SK-N-MC (cell line): ENCODE results near the gene RBM4B.
A peak's percentile ranks its signal among the peaks of the same experiment; 100 is the strongest.

Experiments used
- DNase-seq: peaks from one replicate; pipeline ENCODE4 v3.0.0-alpha.2; 2011; ENCODE audit warnings: low read depth, low spot score
- H3K27ac ChIP-seq: fragments of 200-600 bp; sonication (generic); 2 replicates; pipeline ENCODE4 v1.5.1; 2016; ENCODE audit warnings: mixed run types
- H3K36me3 ChIP-seq: fragments of 200-600 bp; sonication (generic); 2 replicates; pipeline ENCODE4 v1.6.1; 2017; ENCODE audit warnings: antibody characterized with exemption, low read length, mixed read lengths; ENCODE audit not compliant: insufficient read depth
- H3K4me3 ChIP-seq: fragments of 200-600 bp; sonication (generic); 2 replicates; pipeline ENCODE4 v1.5.1; 2016
- H3K9ac ChIP-seq: fragments of 200-600 bp; sonication (generic); 2 replicates; pipeline ENCODE4 v1.8.0; 2017; ENCODE audit warnings: mixed run types, mixed read lengths; ENCODE audit not compliant: insufficient read length
- H3K9me3 ChIP-seq: fragments of 200-600 bp; sonication (generic); 2 replicates; pipeline ENCODE4 v1.6.1; 2017; ENCODE audit warnings: low read depth, mild to moderate bottlenecking, antibody characterized with exemption, low read length, moderate library complexity, mixed read lengths
- EZH2 ChIP-seq: fragments of 200-600 bp; sonication (generic); IDR thresholded peaks from one replicate; pipeline ENCODE4 v1.6.1; 2017; ENCODE audit warnings: antibody characterized with exemption
- FOXP2 ChIP-seq: optimal IDR thresholded peaks from 2 replicates; pipeline ENCODE3; 2011; ENCODE audit warnings: mild to moderate bottlenecking, moderate library complexity; ENCODE audit not compliant: insufficient read depth; ENCODE audit errors: extremely low read length, control extremely low read depth
- POLR2AphosphoS5 ChIP-seq: IDR thresholded peaks from 2 replicates; pipeline ENCODE4 v1.6.1; 2012; ENCODE audit warnings: mild to moderate bottlenecking, low read depth, low read length, borderline replicate concordance

RBM4B gene

DNA sequence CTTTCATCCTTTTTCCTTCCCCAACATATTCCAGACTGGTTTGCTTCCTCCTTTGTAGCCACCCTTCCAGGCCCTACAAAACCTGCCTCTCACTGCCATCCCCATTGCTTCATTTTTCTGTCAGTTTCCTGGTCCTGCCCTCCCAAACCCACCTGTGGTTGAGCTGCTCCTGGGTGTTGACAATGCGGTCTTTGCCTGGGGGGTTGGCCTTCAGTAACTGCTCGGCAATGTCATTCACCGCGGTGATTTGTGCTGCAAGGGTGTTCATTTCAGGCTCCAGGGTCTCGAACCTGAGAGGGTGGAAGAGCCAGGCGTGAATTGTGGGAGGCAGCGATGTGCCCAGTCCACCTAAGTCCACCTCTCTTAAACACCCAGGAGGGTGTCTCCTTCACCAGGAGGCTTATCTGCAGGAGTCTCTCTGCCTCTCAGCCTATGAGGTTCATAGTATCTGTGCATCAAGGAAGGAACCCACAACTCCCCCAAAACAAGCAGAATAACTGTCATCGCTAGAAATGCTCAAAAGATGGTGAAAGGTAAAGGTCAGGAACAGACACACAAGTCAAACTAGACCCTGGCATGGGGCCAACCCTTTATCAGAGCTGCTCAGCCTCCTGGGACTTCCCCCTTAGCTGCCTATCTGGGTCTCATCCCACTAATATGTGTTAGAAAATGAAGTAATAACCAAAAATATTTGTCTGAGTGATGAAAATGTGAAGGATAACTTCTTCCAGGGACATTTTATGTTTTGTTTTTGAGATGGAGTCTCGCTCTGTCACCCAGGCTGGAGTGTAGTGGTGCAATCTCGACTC, 23.9 kb upstream of the RBM4B start:
- TF ChIP-seq FOXP2 (no peak), POLR2AphosphoS5 (no peak), EZH2 (no peak)

DNA sequence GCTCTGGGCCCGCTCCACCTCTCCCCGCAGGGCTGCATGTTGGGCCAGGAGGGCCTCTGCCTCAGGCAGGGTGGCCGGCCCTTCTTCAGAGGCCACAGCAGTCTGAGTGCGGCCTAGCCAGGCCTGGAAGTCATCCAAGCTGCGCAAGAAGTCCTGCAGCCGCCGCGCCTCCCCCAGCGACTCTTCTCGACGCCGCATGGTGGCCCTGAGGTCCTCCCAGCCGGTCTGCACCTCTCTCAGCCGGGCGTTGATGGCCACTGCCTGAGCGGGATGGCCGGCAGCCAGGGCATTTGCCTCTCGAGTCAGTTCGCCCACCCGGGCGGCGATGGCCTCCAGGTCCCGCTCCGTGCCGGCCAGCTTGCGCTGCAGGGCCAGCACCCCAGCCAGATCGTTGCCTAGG, 23.1 kb upstream of the RBM4B start:
- Histone ChIP-seq H3K9ac (no peak overlapping the region), H3K36me3 (peaks cover 68% of the 10 kb centered on the region), H3K4me3 (no peak overlapping the region), H3K9me3 (no peaks in the 10 kb centered on the region), H3K27ac (no peak overlapping the region)
- no peak for DNase-seq
- TF ChIP-seq EZH2 (no peak), POLR2AphosphoS5 (no peak), FOXP2 (no peak)

More for the DNA sequence above, 23.9 kb upstream of the RBM4B start:
- no peak overlapping the region for H3K4me3 ChIP-seq
- no peak overlapping the region for H3K27ac ChIP-seq
- H3K36me3 ChIP-seq = peaks cover 64% of the 10 kb centered on the region
- no peak overlapping the region for H3K9ac ChIP-seq
- no peaks in the 10 kb centered on the region for H3K9me3 ChIP-seq
- DNase-seq = no peak

DNA sequence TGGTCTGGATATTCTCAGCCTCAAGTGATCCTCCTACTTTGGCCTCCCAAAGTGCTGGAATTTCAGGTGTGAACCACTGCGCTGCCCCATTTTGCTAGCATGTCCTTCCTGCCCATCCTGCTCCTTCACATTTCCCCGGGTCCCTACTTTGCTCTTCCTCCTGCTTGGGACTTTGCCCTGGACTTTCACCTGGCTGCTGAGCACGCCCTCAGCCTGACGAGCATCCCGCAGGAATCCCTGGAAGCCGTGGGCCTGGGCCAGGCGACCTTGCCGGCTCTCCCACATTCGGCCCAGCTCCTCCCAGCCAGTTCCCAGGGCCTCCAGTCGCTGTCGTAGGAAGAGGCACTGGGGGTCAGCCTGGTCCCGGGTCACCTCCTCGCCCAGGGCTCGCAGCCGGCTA, 22.6 kb upstream of the RBM4B start:
- H3K36me3 ChIP-seq = peaks cover 68% of the 10 kb centered on the region
- DNase-seq = no peak
- H3K9ac ChIP-seq = no peak overlapping the region
- no peak overlapping the region for H3K4me3 ChIP-seq
- no peaks in the 10 kb centered on the region for H3K9me3 ChIP-seq
- no peak overlapping the region for H3K27ac ChIP-seq
- no peak for TF ChIP-seq EZH2
- TF ChIP-seq POLR2AphosphoS5 = no peak
- TF ChIP-seq FOXP2 = no peak

DNA sequence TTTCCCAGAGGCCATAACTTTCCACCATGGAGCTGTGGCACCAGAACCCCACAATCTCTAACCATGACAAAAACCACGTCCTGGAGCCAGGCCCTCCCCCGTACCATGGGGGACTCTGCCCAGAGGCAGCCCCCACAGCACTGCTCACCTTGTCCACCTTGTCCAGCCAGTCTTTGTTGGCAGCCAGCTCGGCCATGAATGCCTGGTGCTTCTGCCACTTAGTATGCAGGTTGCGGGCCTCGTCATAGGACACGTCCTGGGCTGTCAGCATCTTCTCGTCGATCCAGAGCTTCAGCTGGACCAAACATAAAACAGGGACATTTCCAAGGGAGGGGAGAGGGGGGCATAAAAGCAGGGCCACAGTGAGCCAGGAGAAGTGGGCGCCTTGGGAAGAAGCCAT, 20.8 kb upstream of the RBM4B start:
- TF ChIP-seq EZH2 (no peak), POLR2AphosphoS5 (no peak), FOXP2 (no peak)
- Histone ChIP-seq H3K27ac (no peak overlapping the region), H3K4me3 (no peak overlapping the region), H3K36me3 (peaks cover 72% of the 10 kb centered on the region), H3K9ac (no peak overlapping the region), H3K9me3 (no peaks in the 10 kb centered on the region)
- DNase-seq = no peak

DNA sequence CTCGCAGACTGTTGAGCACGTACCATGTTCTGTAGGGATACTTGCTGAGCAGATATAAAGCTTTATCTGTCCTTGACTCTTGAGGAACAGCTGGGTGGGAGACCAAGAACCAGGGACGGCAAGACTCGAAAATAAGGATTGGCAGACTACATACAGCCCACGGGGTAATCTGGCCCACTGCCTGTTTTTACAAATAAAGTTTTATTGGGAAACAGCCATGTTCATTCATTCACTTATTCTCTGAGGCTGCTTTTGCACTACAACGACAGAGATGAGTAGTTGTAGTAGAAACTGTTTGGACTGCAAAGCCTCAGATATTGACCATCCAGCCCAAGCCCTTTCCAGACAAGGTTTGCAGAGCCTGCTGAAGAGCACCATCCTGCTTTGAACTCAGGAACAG, 20.3 kb upstream of the RBM4B start:
- Histone ChIP-seq H3K9ac (no peak overlapping the region), H3K9me3 (no peaks in the 10 kb centered on the region), H3K36me3 (peaks cover 77% of the 10 kb centered on the region), H3K4me3 (no peak overlapping the region), H3K27ac (no peak overlapping the region)
- DNase-seq = no peak
- TF ChIP-seq FOXP2 (no peak), POLR2AphosphoS5 (no peak), EZH2 (no peak)

DNA sequence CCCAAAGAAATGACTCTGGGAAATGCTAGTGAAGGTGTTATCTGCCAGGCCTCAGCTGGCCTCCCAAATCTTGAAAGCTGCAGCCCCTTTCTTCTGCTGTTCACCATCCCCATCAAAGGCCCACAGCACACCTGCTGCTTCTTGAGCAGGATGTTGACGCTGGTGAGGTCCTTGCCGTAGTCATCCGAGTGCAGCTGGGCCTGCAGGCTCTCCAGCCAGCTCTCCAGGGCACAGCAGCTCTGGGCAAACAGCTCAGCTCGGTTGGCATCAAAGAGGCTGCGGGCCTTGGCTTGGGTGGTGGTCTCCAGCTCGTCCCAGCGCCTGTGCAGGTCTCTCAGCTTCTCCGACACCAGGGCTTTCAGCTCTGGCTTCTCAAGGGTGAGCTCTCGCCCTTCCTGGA, 18.5 kb upstream of the RBM4B start:
- no peak overlapping the region for H3K9ac ChIP-seq
- H3K4me3 ChIP-seq = no peak overlapping the region
- no peak for TF ChIP-seq POLR2AphosphoS5
- no peak for TF ChIP-seq FOXP2
- TF ChIP-seq EZH2 = no peak
- no peaks in the 10 kb centered on the region for H3K9me3 ChIP-seq
- no peak overlapping the region for H3K27ac ChIP-seq
- DNase-seq = no peak
- H3K36me3 ChIP-seq = peaks cover 82% of the 10 kb centered on the region

DNA sequence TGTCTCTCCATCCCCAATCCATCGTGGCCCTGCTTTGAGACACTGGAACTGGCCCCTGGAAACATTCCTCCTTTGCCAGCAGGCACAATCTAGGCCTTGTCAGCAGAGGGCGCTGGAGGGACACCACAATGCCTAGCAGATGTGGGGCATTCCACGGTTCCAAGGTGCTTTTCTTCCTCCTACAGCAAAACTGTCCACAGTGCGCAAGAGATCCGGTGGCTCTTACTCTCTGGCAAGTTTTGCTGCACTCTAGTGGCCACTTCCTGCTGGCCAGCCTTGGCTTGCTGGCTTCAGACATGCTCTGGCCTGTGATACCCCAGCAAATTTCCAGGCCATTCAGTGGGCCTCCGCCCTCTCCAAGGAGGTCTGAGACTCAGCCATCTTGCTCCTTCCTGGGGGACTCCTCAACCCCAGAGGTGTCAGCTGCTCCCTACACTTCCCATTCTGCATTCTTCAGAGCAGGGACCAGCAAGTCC, 17.1 kb upstream of the RBM4B start:
- TF ChIP-seq POLR2AphosphoS5 (no peak), EZH2 (no peak), FOXP2 (no peak)
- 0 out of 2 replicates have a peak overlapping the region, but pooled peaks have one; percentile 16 for H3K27ac ChIP-seq
- DNase-seq = peak; percentile 48
- no peak overlapping the region for H3K9ac ChIP-seq
- H3K4me3 ChIP-seq = no peak overlapping the region
- H3K9me3 ChIP-seq = no peaks in the 10 kb centered on the region
- peaks cover 73% of the 10 kb centered on the region for H3K36me3 ChIP-seq

DNA sequence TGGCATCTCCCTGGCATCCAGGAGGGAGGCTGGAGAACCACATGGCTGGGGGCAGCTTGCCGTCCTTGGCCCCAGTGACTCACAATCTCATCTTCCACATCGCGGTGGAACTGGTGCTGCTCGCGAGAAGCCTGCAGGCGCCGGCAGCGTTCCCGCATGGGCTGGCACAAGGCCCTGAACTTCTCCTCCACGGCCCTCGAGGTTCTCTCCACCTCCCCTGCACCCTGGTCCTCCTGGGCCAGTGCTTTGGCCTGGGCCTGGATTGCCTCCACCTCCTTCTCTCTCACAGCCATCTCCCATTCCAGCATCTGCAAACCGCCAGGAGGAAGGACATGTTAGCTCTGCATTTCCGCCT, 16.3 kb upstream of the RBM4B start:
- H3K4me3 ChIP-seq = no peak overlapping the region
- H3K9me3 ChIP-seq = no peaks in the 10 kb centered on the region
- no peak for DNase-seq
- H3K27ac ChIP-seq = no peak overlapping the region
- H3K36me3 ChIP-seq = peaks cover 66% of the 10 kb centered on the region
- TF ChIP-seq POLR2AphosphoS5 (no peak), FOXP2 (no peak), EZH2 (no peak)
- no peak overlapping the region for H3K9ac ChIP-seq
